Measurements from ENCODE around the gene RAB11FIP4.

RAB11FIP4 gene

GRCh38 chr17:31494259-31495021 lies 103.0 kb downstream of the RAB11FIP4 start:
- peak; percentile 82 for DNase-seq (ENCODE audit: low read depth)
- TF ChIP-seq CTCF (IDR thresholded peaks at IDR 0.05; ENCODE audit: low read depth, low read length, missing control alignments): no peak
- H3K4me3 ChIP-seq (ENCODE audit: low read depth, low read length): no peak overlapping the region

GRCh38 chr17:31495022-31495885 lies 103.8 kb downstream of the RAB11FIP4 start:
- H3K4me3 ChIP-seq (ENCODE audit: low read depth, low read length): no peak overlapping the region
- no peak for DNase-seq (ENCODE audit: low read depth)
- TF ChIP-seq CTCF (IDR thresholded peaks at IDR 0.05; ENCODE audit: low read depth, low read length, missing control alignments): no peak

GRCh38 chr17:31496097-31496496 lies 104.6 kb downstream of the RAB11FIP4 start:
- TF ChIP-seq CTCF (IDR thresholded peaks at IDR 0.05; ENCODE audit: low read depth, low read length, missing control alignments): no peak
- DNase-seq (ENCODE audit: low read depth): no peak
- H3K4me3 ChIP-seq (ENCODE audit: low read depth, low read length): no peak overlapping the region

GRCh38 chr17:31496601-31497000 lies 105.1 kb downstream of the RAB11FIP4 start:
- no peak overlapping the region for H3K4me3 ChIP-seq (ENCODE audit: low read depth, low read length)
- no peak for TF ChIP-seq CTCF (IDR thresholded peaks at IDR 0.05; ENCODE audit: low read depth, low read length, missing control alignments)
- no peak for DNase-seq (ENCODE audit: low read depth)

- DNase-seq (ENCODE audit: low read depth): no peak
- no peak overlapping the region for H3K4me3 ChIP-seq (ENCODE audit: low read depth, low read length)
- no peak for TF ChIP-seq CTCF (IDR thresholded peaks at IDR 0.05; ENCODE audit: low read depth, low read length, missing control alignments)
These were observed 106.0 kb downstream of the RAB11FIP4 start for GRCh38 chr17:31497431-31497830.

GRCh38 chr17:31497994-31498826 lies 106.7 kb downstream of the RAB11FIP4 start:
- no peak for TF ChIP-seq CTCF (IDR thresholded peaks at IDR 0.05; ENCODE audit: low read depth, low read length, missing control alignments)
- no peak overlapping the region for H3K4me3 ChIP-seq (ENCODE audit: low read depth, low read length)
- no peak for DNase-seq (ENCODE audit: low read depth)
